ENCODE data around the gene QPRT. TPM values are rescaled to one million over a fixed set of nuclear protein-coding genes. Genes with fewer than 3 reads are reported as not detected.
"Not testable (repeated sequence)": the region's sequence is repeated elsewhere in the genome, so short reads cannot be mapped to it uniquely, and the experiment has no call there.

Gene QPRT
- total RNA-seq, 1 donor from 2014 or later: 92.3 TPM

DNA sequence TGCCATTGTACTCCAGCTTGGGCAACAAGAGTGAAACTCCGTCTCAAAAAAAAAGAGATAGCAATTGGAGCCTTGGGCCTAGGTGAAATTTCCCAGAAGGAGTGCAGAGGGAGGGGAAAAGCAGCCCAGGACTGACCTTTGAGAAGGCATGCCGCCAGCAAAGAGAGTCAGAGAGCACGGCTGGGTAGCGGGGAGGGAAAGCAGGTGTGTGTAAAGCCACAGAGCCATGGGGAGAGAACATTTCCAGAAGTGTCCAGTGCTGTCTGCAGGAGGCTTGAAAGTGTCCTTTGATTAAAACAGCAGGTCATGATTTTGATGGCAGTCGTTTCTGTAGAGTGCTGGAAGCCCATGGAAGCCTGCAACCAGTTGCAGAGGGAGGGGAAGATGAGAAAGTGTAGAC lies 58.7 kb downstream of the QPRT start:
- Mint-ChIP-seq H3K4me1 (ENCODE audit: unreplicated experiment) (no peaks in the 10 kb centered on the region), H3K27me3 (peaks cover 3% of the 10 kb centered on the region), H3K4me3 (no peak overlapping the region), H3K9me3 (no peaks in the 10 kb centered on the region), H3K36me3 (no peaks in the 10 kb centered on the region), H3K27ac (no peak overlapping the region)
- TF ChIP-seq, protein P1, sequence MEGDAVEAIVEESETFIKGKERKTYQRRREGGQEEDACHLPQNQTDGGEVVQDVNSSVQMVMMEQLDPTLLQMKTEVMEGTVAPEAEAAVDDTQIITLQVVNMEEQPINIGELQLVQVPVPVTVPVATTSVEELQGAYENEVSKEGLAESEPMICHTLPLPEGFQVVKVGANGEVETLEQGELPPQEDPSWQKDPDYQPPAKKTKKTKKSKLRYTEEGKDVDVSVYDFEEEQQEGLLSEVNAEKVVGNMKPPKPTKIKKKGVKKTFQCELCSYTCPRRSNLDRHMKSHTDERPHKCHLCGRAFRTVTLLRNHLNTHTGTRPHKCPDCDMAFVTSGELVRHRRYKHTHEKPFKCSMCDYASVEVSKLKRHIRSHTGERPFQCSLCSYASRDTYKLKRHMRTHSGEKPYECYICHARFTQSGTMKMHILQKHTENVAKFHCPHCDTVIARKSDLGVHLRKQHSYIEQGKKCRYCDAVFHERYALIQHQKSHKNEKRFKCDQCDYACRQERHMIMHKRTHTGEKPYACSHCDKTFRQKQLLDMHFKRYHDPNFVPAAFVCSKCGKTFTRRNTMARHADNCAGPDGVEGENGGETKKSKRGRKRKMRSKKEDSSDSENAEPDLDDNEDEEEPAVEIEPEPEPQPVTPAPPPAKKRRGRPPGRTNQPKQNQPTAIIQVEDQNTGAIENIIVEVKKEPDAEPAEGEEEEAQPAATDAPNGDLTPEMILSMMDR (conservative IDR thresholded peaks at IDR 0.05): no peak
- DNase-seq (ENCODE audit: extremely low spot score, unreplicated experiment): no peak

DNA sequence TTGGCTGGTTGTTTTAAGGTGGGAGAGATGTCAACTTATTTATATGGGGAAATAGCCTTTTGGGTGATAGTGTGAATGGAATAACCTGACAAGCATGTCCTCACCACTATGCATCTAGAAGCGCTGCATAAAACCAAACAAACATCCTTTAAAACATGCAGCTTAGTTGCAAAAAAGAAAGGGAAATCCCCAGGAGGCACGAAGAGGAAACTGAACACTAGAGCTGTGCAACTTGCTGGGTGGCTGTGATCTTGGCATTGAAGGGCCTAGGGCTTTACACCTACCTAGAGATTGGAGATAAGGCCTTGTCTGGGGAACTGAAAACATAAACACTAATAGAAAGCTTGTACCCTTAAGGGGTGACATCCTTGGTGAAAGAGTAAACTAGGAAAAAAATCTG lies 59.5 kb downstream of the QPRT start:
- Mint-ChIP-seq H3K4me3 (no peak overlapping the region), H3K9me3 (no peaks in the 10 kb centered on the region), H3K4me1 (ENCODE audit: unreplicated experiment) (no peaks in the 10 kb centered on the region), H3K36me3 (no peaks in the 10 kb centered on the region), H3K27me3 (peaks cover 3% of the 10 kb centered on the region), H3K27ac (peak overlapping the region; percentile 38)
- DNase-seq (ENCODE audit: extremely low spot score, unreplicated experiment): no peak
- TF ChIP-seq, protein P1 (conservative IDR thresholded peaks at IDR 0.05): no peak

DNA sequence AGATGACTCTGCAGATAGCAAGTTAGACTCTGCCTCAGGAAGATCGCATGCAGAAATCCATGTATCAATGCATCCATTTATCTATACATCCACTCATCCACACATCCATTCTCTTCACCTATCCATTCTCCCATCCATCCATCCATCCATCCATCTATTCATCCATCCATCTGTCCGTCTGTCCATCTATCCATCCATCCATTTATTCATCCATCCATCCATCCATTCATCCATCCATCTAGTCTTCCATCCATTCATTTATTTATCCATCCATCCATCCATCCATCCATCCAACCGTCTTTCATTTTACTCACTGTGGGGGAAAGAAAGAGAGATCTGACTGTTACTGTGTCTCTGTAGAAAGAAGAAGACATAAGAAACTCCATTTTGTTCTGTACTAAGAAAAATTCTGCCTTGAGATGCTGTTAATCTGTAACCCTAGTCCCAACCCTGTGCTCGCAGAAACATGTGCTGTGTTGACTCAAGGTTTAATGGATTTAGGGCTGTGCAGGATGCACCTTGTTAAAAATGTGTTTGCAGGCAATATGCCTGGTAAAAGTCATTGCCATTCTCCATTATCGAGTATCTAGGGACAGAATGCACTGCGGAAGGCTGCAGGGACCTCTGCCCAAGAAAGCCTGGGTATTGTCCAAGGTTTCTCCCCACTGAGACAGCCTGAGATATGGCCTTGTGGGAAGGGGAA lies 61.1 kb downstream of the QPRT start:
- not testable (repeated sequence) for H3K36me3 Mint-ChIP-seq; H3K4me1 Mint-ChIP-seq (ENCODE audit: unreplicated experiment)
- peak overlapping the region; percentile 88 for H3K27ac Mint-ChIP-seq

DNA sequence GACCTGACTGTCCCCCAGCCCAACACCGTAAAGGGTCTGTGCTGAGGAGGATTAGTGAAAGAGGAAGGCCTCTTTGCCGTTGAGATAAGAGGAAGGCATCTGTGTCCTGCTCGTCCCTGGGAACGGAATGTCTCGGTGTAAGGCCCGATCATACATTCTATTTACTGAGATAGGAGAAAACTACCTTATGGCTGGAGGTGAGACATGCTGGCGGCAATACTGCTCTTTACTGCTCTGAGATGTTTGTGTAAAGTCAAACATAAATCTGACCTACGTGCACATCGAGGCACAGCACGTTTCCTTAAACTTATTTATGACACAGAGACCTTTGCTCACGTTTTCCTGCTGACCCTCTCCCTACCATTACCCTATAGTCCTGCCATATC lies 61.6 kb downstream of the QPRT start:
- not testable (repeated sequence) for H3K9me3 Mint-ChIP-seq; H3K4me3 Mint-ChIP-seq; H3K4me1 Mint-ChIP-seq (ENCODE audit: unreplicated experiment); H3K36me3 Mint-ChIP-seq; DNase-seq (ENCODE audit: extremely low spot score, unreplicated experiment); H3K27me3 Mint-ChIP-seq
- H3K27ac Mint-ChIP-seq: peak overlapping the region; percentile 88

More for the DNA sequence above, 61.1 kb downstream of the QPRT start:
- not testable (repeated sequence) for H3K4me3 Mint-ChIP-seq; H3K27me3 Mint-ChIP-seq; H3K9me3 Mint-ChIP-seq; DNase-seq (ENCODE audit: extremely low spot score, unreplicated experiment)

DNA sequence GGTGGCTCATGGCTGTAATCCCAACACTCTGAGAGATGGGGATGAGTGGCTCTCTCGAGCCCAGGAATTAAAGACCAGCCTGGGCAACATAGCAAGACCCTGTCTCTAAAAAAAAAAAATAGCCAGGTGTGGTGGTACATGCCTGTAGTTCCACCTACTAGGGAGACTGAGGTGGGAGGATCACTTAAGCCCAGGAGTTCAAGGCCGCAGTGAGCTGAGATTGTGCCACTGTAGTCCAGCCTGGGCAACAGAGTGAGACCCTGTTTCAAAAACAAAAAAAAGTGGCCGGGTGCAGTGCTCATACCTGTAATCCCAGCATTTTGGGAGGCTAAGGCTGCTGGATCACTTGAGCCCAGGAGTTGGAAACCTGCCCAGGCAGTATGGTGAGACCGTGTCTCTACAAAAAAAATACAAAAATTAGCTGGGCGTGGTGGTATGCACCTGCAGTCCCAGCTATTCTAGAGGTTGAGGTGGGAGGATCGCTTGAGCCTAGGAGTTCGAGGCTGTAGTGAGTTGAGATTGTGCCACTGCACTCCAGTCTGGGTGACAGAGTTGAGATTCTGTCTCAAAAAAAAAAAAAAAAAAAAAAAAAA lies 63.8 kb downstream of the QPRT start:
- H3K36me3 Mint-ChIP-seq: no peaks in the 10 kb centered on the region
- no peak overlapping the region for H3K27ac Mint-ChIP-seq
- no peaks in the 10 kb centered on the region for H3K9me3 Mint-ChIP-seq
- H3K4me3 Mint-ChIP-seq: no peak overlapping the region
- no peaks in the 10 kb centered on the region for H3K4me1 Mint-ChIP-seq (ENCODE audit: unreplicated experiment)
- DNase-seq (ENCODE audit: extremely low spot score, unreplicated experiment): no peak
- H3K27me3 Mint-ChIP-seq: peaks cover 3% of the 10 kb centered on the region
- TF ChIP-seq, protein P1 (conservative IDR thresholded peaks at IDR 0.05): no peak

DNA sequence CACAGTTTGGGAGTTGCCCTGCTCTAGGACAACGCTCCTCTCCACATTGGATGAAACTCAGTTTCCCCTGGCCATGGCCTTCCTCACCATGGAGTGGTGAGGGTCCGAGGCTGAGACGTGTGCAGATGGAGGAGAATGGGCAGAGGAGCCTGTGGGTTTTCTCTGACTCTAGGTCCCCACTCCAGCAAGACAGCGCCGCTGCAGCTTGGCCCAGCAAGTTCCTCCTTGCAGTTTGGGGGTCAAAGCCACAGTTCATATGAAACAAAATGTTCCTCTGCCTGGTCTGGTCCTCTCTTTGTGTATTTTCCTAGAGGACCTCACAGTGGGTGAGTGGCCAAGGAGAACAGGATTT lies 64.5 kb downstream of the QPRT start:
- Mint-ChIP-seq H3K36me3 (no peaks in the 10 kb centered on the region), H3K27ac (no peak overlapping the region), H3K9me3 (no peaks in the 10 kb centered on the region), H3K4me3 (no peak overlapping the region), H3K4me1 (ENCODE audit: unreplicated experiment) (no peaks in the 10 kb centered on the region), H3K27me3 (peaks cover 3% of the 10 kb centered on the region)
- TF ChIP-seq, protein P1 (conservative IDR thresholded peaks at IDR 0.05): no peak
- no peak for DNase-seq (ENCODE audit: extremely low spot score, unreplicated experiment)

Data from type B pancreatic cell (in vitro differentiated cells).